Mesodermal cell (in vitro differentiated cells): ENCODE results near the gene HK3. TPM values are rescaled to one million over a fixed set of nuclear protein-coding genes. Genes with fewer than 3 reads are reported as not detected.

Experiments
- H3K27ac ChIP-seq: 2 replicates; pipeline ENCODE4 v1.7.0; 2013; ENCODE audit warnings: mild to moderate bottlenecking, low read depth, low read length, moderate library complexity; ENCODE audit not compliant: severe bottlenecking
- H3K36me3 ChIP-seq: 2 replicates; pipeline ENCODE4 v1.7.1; 2013; ENCODE audit warnings: mild to moderate bottlenecking, low read length, moderate library complexity; ENCODE audit not compliant: control insufficient read depth, insufficient read depth
- H3K4me1 ChIP-seq: one replicate; pipeline ENCODE4 v1.7.1; 2013; ENCODE audit warnings: mild to moderate bottlenecking, low read length; ENCODE audit not compliant: insufficient read depth, control insufficient read depth, poor library complexity, severe bottlenecking
- H3K4me3 ChIP-seq: 2 replicates; pipeline ENCODE4 v1.7.0; 2013; ENCODE audit warnings: low read length, control low read depth, mild to moderate bottlenecking; ENCODE audit not compliant: insufficient read depth, poor library complexity, severe bottlenecking; ENCODE audit errors: extremely low read depth
- H3K9me3 ChIP-seq: 2 replicates; pipeline ENCODE4 v1.7.1; 2013; ENCODE audit warnings: mild to moderate bottlenecking, low read length, moderate library complexity; ENCODE audit not compliant: control insufficient read depth
- WGBS, 2 experiments: methylation state at CpG; one replicate each; pipeline ENCODE4 v1.1.5; 2013; ENCODE audit warnings: missing lambda C conversion rate in 2 of 2; ENCODE audit not compliant: insufficient coverage in 2 of 2; 5-methylcytosine and 5-hydroxymethylcytosine counted together
- polyA plus RNA-seq, 2 experiments: library from polyadenylated mRNA; stranded (reverse); fragments of 50-300 nt; gene quantifications; one replicate each; pipeline ENCODE4 v1.2.3, GENCODE V29; 2013

Gene HK3, protein sequence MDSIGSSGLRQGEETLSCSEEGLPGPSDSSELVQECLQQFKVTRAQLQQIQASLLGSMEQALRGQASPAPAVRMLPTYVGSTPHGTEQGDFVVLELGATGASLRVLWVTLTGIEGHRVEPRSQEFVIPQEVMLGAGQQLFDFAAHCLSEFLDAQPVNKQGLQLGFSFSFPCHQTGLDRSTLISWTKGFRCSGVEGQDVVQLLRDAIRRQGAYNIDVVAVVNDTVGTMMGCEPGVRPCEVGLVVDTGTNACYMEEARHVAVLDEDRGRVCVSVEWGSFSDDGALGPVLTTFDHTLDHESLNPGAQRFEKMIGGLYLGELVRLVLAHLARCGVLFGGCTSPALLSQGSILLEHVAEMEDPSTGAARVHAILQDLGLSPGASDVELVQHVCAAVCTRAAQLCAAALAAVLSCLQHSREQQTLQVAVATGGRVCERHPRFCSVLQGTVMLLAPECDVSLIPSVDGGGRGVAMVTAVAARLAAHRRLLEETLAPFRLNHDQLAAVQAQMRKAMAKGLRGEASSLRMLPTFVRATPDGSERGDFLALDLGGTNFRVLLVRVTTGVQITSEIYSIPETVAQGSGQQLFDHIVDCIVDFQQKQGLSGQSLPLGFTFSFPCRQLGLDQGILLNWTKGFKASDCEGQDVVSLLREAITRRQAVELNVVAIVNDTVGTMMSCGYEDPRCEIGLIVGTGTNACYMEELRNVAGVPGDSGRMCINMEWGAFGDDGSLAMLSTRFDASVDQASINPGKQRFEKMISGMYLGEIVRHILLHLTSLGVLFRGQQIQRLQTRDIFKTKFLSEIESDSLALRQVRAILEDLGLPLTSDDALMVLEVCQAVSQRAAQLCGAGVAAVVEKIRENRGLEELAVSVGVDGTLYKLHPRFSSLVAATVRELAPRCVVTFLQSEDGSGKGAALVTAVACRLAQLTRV
- not detected for polyA plus RNA-seq (2013, experiment 1 of 2)
- not detected for polyA plus RNA-seq (2013, experiment 2 of 2)

DNA sequence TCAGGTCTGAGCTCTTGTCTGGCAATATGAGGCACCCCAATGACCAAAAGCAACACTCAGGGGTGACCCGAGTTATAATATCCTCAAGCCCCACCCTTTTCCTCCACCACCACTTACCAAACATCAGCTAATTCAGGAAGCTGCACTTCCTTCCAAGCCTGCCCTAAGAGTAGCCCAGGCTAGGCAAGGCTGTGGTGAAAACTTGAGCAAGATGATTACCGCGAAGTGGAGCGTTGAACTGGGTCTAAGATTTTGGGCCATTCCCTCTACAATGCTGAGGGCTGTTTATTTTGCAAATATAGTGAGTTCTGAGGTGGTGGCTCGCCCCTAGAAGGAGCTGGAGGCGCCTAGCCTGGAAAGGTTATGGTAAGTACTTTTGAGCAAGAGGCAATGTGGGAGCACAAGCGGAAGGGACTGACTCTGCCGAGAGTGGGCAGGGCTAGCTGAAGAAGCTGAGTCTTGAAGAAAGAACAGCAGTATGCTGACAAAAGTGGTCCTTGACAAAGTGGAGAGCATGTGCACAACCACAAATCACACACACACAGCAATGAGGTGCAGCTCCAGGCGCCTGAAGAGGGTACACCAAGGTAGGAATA lies at the start of gene HK3:
HK3 (minus strand) TSS at position 51 of the 596 bp plus-strand sequence. CDS start 3,187 bp downstream, outside the sequence.
- Histone ChIP-seq H3K27ac (no peak within 1 kb of the TSS), H3K36me3 (peaks cover 26% of the 10 kb centered on the region), H3K9me3 (no peaks in the 10 kb centered on the region), H3K4me3 (no peak within 1 kb of the TSS), H3K4me1 (peaks cover 10% of the 10 kb centered on the region)
- 90 to 94% methylated on average over 7 to 8 of the region's 9 CpGs for WGBS, 2 experiments

DNA sequence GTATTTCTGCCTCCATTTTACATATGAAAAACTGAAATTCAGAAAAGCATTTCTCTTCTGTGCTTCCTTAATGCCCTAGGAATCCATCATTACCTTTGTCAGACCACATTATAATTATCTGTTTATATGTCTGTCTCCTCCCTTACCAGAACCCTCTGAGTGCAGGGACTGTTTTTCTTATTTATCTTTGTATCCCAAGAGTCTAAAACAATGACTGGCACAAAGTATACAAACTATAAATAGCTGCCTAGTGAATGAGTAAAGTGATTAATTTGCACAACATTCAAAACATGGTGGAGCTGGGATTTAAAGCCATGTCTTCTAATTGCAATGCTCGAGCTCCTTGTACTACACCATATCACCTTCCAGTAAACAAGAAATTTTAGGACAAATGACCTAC lies 49.3 kb upstream of the HK3 start:
- H3K27ac ChIP-seq = no peak overlapping the region
- WGBS, 2 experiments = 86% methylated on average over 1 of the region's 1 CpG; no CpG with 5 or more reads in 1 of the 2 experiments
- no peaks in the 10 kb centered on the region for H3K4me1 ChIP-seq
- no peaks in the 10 kb centered on the region for H3K9me3 ChIP-seq
- peaks cover 84% of the 10 kb centered on the region for H3K36me3 ChIP-seq
- no peak overlapping the region for H3K4me3 ChIP-seq

DNA sequence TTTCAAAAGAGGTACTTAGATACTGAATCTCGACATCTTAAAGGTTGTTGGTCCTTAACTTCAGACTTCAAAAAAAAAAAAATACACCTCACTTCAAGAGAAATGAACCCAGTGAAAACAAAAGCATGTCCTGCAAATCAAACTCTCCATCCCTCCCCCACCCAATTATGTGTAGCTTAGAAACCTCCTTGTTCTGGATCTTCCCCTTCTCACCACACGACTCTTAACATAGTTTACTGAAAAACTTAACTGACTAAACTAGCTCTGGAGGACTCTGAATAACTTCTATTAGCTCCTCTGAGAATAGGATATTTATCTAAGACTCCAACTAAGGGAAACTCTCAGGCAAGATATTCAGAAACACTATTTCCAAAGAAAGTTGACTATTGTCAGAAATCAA lies 48.7 kb upstream of the HK3 start:
- no peak overlapping the region for H3K4me3 ChIP-seq
- H3K27ac ChIP-seq = no peak overlapping the region
- 94 to 100% methylated on average over 2 of the region's 2 CpGs for WGBS, 2 experiments
- no peaks in the 10 kb centered on the region for H3K9me3 ChIP-seq
- H3K36me3 ChIP-seq = peaks cover 85% of the 10 kb centered on the region
- no peaks in the 10 kb centered on the region for H3K4me1 ChIP-seq

DNA sequence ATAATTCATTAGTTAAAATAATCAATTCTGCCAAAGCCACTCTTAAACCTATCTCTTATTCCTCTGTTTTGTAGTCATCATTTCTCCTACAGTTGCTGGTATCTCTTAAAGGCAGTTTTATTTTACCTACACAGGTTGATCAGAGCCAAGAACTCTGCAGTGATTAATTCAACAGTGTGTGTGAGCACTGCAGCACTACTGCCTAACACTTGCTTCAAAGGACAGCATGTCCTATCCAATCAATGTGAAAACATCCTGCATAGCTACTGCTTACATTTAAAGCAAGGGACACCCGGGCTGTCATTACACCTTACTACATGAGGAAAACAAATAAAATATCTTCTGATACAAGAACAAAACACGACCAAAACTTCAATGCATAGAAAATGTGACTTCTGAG lies 45.1 kb upstream of the HK3 start:
- peaks cover 70% of the 10 kb centered on the region for H3K36me3 ChIP-seq
- H3K27ac ChIP-seq = no peak overlapping the region
- H3K4me1 ChIP-seq = no peaks in the 10 kb centered on the region
- no peaks in the 10 kb centered on the region for H3K9me3 ChIP-seq
- no CpG with 5 or more reads among the region's 2 CpGs for WGBS, 2 experiments
- no peak overlapping the region for H3K4me3 ChIP-seq

DNA sequence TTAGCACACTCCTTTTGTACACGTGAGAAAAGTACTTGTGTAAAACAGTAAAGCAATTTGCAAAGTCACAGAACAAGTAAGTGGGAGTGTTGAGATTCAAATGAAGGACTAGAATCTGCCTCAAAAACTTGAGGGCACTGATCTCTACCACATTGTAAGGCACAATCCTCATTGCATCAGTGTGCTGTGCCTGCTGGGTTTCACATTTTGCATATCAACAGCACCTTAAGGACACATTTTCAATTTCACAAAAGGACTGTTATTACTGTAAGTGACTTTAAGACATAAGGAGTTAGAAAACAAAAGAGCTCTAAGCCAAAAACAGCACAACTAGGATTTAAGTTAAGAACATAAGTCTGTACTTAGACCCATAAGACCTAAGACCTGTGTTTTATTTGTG lies 44.7 kb upstream of the HK3 start:
- 40% methylated on average over 1 of the region's 1 CpG; no CpG with 5 or more reads in 1 of the 2 experiments for WGBS, 2 experiments
- Histone ChIP-seq H3K27ac (no peak overlapping the region), H3K9me3 (no peaks in the 10 kb centered on the region), H3K36me3 (peaks cover 72% of the 10 kb centered on the region), H3K4me3 (no peak overlapping the region), H3K4me1 (no peaks in the 10 kb centered on the region)

DNA sequence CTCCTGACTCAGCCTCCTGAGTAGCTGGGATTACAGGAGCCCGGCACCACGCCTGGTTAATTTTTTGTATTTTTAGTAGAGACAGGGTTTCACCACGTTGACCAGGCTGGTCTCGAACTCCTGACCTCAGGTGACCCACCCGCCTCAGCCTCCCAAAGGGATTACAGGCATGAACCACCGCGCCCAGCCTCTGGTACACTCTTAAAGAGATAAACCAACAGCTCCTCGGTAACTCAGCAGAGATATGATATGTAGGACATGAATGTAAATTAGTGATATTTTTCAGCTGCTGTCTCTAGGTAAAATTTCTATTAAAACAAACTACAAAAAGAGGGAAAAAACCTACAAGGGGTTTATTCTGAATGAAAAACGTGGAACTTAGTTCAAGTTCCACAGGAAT lies 42.8 kb upstream of the HK3 start:
- no peak overlapping the region for H3K27ac ChIP-seq
- no peak overlapping the region for H3K4me3 ChIP-seq
- H3K36me3 ChIP-seq = peaks cover 69% of the 10 kb centered on the region
- H3K4me1 ChIP-seq = no peaks in the 10 kb centered on the region
- H3K9me3 ChIP-seq = no peaks in the 10 kb centered on the region
- 97 to 100% methylated on average over 3 to 6 of the region's 9 CpGs for WGBS, 2 experiments

DNA sequence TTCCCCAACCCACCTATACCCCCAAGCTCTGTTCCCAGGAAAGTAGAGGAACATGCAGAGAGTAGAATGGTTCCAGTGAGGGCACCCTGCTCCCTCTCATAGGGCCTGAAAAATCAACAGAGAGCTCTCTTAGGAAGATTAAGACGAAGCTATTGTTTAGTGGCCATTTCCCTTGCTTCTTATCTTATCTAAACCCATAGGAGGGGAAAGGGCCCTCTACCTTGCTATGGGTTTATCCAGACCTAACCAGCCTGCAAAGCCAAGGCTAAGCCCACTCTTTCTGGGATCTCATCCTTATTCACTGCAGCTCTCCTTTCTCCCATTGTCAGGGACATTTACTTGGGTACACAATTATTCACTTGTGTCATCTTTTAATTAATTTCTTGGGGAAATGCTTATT lies 39.3 kb upstream of the HK3 start:
- WGBS, 2 experiments = 71% methylated on average over 1 of the region's 1 CpG; no CpG with 5 or more reads in 1 of the 2 experiments
- Histone ChIP-seq H3K36me3 (peaks cover 52% of the 10 kb centered on the region), H3K4me1 (no peaks in the 10 kb centered on the region), H3K4me3 (no peak overlapping the region), H3K9me3 (no peaks in the 10 kb centered on the region), H3K27ac (no peak overlapping the region)

DNA sequence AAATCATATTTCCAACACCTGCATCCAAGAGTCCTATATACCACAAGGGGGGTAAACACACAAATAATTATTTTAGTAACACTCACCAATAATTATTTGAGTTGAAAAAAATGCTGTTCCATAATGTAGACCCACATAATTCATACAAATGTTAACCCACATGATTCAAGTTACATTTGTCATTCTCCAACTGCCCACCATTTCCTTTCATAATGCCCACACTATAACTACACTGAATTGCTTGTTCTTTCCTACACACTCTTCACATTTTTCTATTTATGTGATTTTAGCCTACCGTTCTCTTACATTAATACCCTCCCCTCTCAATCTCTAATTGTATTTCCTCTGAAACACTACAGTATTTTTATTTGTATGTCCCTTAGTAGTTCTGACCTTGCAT lies 35.9 kb upstream of the HK3 start:
- Histone ChIP-seq H3K36me3 (peaks cover 65% of the 10 kb centered on the region), H3K27ac (no peak overlapping the region), H3K4me1 (no peaks in the 10 kb centered on the region), H3K4me3 (no peak overlapping the region), H3K9me3 (no peaks in the 10 kb centered on the region)
- 40% methylated on average over 1 of the region's 1 CpG; no CpG with 5 or more reads in 1 of the 2 experiments for WGBS, 2 experiments

DNA sequence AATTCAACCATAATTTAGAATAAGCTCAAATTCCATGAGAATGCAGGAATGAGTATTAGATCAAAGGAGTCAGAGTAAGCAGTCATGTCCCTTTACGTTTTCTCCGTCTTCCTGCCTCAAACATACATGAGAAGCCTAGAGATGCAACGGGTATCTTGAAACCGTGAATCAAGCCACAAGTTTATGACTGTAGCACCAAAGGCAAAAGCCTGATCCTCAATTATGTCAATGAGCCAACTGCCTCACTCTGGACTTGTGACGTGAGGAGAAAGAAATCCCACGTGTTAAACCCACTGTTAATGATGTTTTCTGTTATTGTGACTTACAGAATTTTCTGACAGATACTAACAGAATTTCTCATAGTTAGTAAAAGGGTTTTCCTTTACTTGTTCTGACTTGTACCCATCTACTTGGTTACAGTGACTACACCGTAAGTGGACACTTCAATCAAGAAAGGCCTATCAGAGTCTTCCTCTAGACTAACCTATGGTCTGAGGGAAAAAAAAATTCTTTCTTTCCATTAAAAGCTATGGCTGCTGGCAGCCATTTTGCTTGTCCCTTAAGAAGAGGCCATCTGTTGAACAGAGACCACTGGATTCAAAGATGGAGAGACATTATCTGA lies 35.3 kb upstream of the HK3 start:
- peaks cover 59% of the 10 kb centered on the region for H3K36me3 ChIP-seq

DNA sequence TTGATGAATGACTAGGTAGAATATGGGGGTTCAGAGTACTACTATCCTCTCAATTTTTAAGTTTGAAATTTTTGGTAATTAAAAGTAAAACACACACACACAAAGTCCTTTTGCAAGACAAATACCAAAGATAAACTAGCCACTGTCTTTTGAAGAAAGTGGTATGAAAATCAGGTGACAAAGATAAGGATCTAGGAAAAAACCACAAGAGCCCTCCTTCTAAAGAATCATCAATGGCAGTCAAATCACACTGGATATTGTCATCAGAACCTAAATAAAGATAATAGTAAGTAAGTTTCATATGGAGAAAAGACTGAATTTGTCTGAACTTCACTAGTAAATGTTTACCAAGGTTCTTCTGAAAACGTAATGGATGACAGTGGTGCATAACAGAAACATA lies 30.5 kb upstream of the HK3 start:
- no CpG with 5 or more reads among the region's 1 CpG for WGBS, 2 experiments
- H3K36me3 ChIP-seq = peaks cover 45% of the 10 kb centered on the region

More for the DNA sequence above, 35.3 kb upstream of the HK3 start:
- H3K4me3 ChIP-seq = no peak overlapping the region
- H3K4me1 ChIP-seq = no peaks in the 10 kb centered on the region
- WGBS, 2 experiments = 95% methylated on average over 2 to 5 of the region's 7 CpGs
- no peak overlapping the region for H3K27ac ChIP-seq
- H3K9me3 ChIP-seq = no peaks in the 10 kb centered on the region

More for the DNA sequence above, 30.5 kb upstream of the HK3 start:
- H3K9me3 ChIP-seq = no peaks in the 10 kb centered on the region
- no peak overlapping the region for H3K4me3 ChIP-seq
- H3K27ac ChIP-seq = no peak overlapping the region
- H3K4me1 ChIP-seq = no peaks in the 10 kb centered on the region
